Parathyroid adenoma (tissue), 2 donors: ENCODE data around the gene VAPA.

Experiments used
- H2AFZ ChIP-seq: fragments of 300-600 bp; sonication (generic); one replicate; pipeline ENCODE4 v1.7.0; 2017; ENCODE audit warnings: antibody characterized with exemption, mild to moderate bottlenecking
- H3K27ac ChIP-seq: fragments of 300-600 bp; sonication (generic); one replicate; pipeline ENCODE4 v1.7.0; 2017
- H3K27me3 ChIP-seq: fragments of 300-600 bp; sonication (generic); one replicate; pipeline ENCODE4 v1.7.0; 2017; ENCODE audit warnings: low read length; ENCODE audit not compliant: control insufficient read depth, insufficient read depth
- H3K36me3 ChIP-seq: fragments of 300-600 bp; sonication (generic); one replicate; pipeline ENCODE4 v1.7.0; 2017; ENCODE audit warnings: low read length; ENCODE audit not compliant: control insufficient read depth, insufficient read depth
- H3K4me1 ChIP-seq: fragments of 300-600 bp; sonication (generic); one replicate; pipeline ENCODE4 v1.7.0; 2017; ENCODE audit warnings: control low read depth
- H3K4me2 ChIP-seq: fragments of 300-600 bp; sonication (generic); one replicate; pipeline ENCODE4 v1.7.0; 2017; ENCODE audit warnings: low read length
- H3K4me3 ChIP-seq: fragments of 300-600 bp; sonication (generic); one replicate; pipeline ENCODE4 v1.7.0; 2017; ENCODE audit warnings: low read depth, low read length
- H3K79me2 ChIP-seq: fragments of 300-600 bp; sonication (generic); one replicate; pipeline ENCODE4 v1.7.0; 2017; ENCODE audit warnings: control low read depth
- H3K9ac ChIP-seq: fragments of 300-600 bp; sonication (generic); one replicate; pipeline ENCODE4 v1.7.0; 2017; ENCODE audit warnings: mild to moderate bottlenecking
- H3K9me3 ChIP-seq: fragments of 300-600 bp; sonication (generic); one replicate; pipeline ENCODE4 v1.7.0; 2017; ENCODE audit warnings: low read length; ENCODE audit not compliant: control insufficient read depth
- CTCF ChIP-seq: fragments of 300-600 bp; sonication (generic); IDR thresholded peaks from one replicate; pipeline ENCODE4 v1.7.0; 2017; ENCODE audit warnings: antibody characterized with exemption, mild to moderate bottlenecking
- donor health status: primary hyperparathyroidism.

VAPA gene

GRCh38 chr18:9916077-9916639 is 2.3 kb downstream of the VAPA start:
- TF ChIP-seq CTCF: no peak
- peaks cover 29% of the 10 kb centered on the region for H3K4me1 ChIP-seq
- H3K4me2 ChIP-seq: peak overlapping the region; percentile 86
- H3K79me2 ChIP-seq: peaks cover 59% of the 10 kb centered on the region
- H3K36me3 ChIP-seq: no peaks in the 10 kb centered on the region
- no peak overlapping the region for H3K9ac ChIP-seq
- H2AFZ ChIP-seq: no peak overlapping the region
- H3K27ac ChIP-seq: no peak overlapping the region
- no peaks in the 10 kb centered on the region for H3K9me3 ChIP-seq
- no peaks in the 10 kb centered on the region for H3K27me3 ChIP-seq
- peak overlapping the region; percentile 85 for H3K4me3 ChIP-seq

- H2AFZ ChIP-seq: no peak overlapping the region
- H3K9me3 ChIP-seq: no peaks in the 10 kb centered on the region
- H3K36me3 ChIP-seq: no peaks in the 10 kb centered on the region
- peaks cover 59% of the 10 kb centered on the region for H3K79me2 ChIP-seq
- TF ChIP-seq CTCF: no peak
- H3K4me2 ChIP-seq: peak overlapping the region; percentile 86
- H3K27me3 ChIP-seq: no peaks in the 10 kb centered on the region
- H3K9ac ChIP-seq: no peak overlapping the region
- no peak overlapping the region for H3K4me3 ChIP-seq
- H3K4me1 ChIP-seq: peaks cover 29% of the 10 kb centered on the region
- H3K27ac ChIP-seq: no peak overlapping the region
These were observed 3.0 kb downstream of the VAPA start for GRCh38 chr18:9916808-9917207.

- Histone ChIP-seq H3K9ac (no peak overlapping the region), H3K27ac (no peak overlapping the region), H2AFZ (no peak overlapping the region), H3K36me3 (no peaks in the 10 kb centered on the region), H3K27me3 (no peaks in the 10 kb centered on the region), H3K4me3 (no peak overlapping the region), H3K79me2 (peaks cover 65% of the 10 kb centered on the region), H3K9me3 (no peaks in the 10 kb centered on the region), H3K4me1 (peaks cover 34% of the 10 kb centered on the region), H3K4me2 (peak overlapping the region; percentile 32)
- TF ChIP-seq CTCF: no peak
These were observed 4.3 kb downstream of the VAPA start for GRCh38 chr18:9918016-9918680.

GRCh38 chr18:9919564-9920232 is 5.9 kb downstream of the VAPA start:
- Histone ChIP-seq H3K4me2 (peak overlapping the region; percentile 21), H3K27ac (no peak overlapping the region), H3K79me2 (peaks cover 70% of the 10 kb centered on the region), H3K9me3 (no peaks in the 10 kb centered on the region), H3K4me1 (peaks cover 34% of the 10 kb centered on the region), H3K4me3 (no peak overlapping the region), H3K9ac (no peak overlapping the region), H3K27me3 (no peaks in the 10 kb centered on the region), H2AFZ (no peak overlapping the region), H3K36me3 (no peaks in the 10 kb centered on the region)
- TF ChIP-seq CTCF: no peak
